ENCODE measurements around the gene FGA.

FGA gene

GRCh38 chr4:154610582-154610981, 20.0 kb upstream of the FGA start:
- DNase-seq (ENCODE audit: low read depth, low spot score), result no peak
- TF ChIP-seq CTCF (IDR thresholded peaks at IDR 0.05; ENCODE audit: low read depth, low read length), result no peak
- in situ Hi-C loops (cut with HindIII; ENCODE audit: low sequenced_read_pairs), result no loop called here
- no peak overlapping the region for H3K4me3 ChIP-seq (ENCODE audit: low read depth, low read length)

GRCh38 chr4:154609532-154609931, 19.0 kb upstream of the FGA start:
- no peak for TF ChIP-seq CTCF (IDR thresholded peaks at IDR 0.05; ENCODE audit: low read depth, low read length)
- no peak overlapping the region for H3K4me3 ChIP-seq (ENCODE audit: low read depth, low read length)
- DNase-seq (ENCODE audit: low read depth, low spot score), result no peak
- in situ Hi-C loops (cut with HindIII; ENCODE audit: low sequenced_read_pairs), result no loop called here

DNA sequence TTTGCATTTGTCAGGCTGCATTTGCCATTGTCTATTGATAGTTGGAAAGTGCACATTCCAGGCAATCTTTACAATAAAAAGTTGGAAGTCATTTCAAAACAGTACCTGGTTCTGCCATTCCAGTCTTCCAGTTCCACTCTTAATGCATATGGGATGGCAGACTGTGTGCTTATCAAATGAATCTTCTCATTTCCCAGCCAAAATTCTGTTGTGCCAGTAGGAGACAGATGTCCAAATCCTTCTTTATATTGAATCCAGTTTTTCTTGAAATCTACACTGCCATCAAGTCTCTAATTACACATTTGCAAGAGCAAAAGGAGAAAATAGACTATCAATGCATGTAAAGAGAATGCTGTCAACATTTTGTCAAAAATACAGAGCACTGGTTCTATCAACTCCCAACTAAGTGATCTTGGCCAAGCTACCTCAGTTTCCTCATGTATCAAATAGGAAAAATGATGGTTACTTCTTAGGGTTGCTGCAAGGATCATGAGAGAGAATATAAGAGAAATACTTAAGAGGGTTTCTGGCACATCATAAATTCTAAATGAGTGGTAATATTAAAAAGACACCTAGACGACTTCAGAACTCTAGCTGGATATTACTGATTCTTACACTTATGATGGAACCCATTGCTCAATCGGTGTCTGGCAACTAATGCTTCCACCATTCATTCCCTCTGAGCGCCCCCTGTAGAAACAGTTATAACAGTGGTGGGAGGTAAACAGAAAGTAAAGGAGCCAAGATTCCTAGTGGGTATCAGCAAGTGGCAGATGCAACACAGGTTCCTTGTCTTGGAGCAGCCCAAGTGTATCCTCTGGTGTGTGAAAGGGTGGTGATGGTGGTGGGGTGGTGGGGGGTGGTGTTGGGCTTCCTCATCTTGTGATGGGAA, 18.1 kb upstream of the FGA start:
- no peak for TF ChIP-seq CTCF (IDR thresholded peaks at IDR 0.05; ENCODE audit: low read depth, low read length)
- no peak overlapping the region for H3K4me3 ChIP-seq (ENCODE audit: low read depth, low read length)
- in situ Hi-C loops (cut with HindIII; ENCODE audit: low sequenced_read_pairs), result no loop called here
- no peak for DNase-seq (ENCODE audit: low read depth, low spot score)

DNA sequence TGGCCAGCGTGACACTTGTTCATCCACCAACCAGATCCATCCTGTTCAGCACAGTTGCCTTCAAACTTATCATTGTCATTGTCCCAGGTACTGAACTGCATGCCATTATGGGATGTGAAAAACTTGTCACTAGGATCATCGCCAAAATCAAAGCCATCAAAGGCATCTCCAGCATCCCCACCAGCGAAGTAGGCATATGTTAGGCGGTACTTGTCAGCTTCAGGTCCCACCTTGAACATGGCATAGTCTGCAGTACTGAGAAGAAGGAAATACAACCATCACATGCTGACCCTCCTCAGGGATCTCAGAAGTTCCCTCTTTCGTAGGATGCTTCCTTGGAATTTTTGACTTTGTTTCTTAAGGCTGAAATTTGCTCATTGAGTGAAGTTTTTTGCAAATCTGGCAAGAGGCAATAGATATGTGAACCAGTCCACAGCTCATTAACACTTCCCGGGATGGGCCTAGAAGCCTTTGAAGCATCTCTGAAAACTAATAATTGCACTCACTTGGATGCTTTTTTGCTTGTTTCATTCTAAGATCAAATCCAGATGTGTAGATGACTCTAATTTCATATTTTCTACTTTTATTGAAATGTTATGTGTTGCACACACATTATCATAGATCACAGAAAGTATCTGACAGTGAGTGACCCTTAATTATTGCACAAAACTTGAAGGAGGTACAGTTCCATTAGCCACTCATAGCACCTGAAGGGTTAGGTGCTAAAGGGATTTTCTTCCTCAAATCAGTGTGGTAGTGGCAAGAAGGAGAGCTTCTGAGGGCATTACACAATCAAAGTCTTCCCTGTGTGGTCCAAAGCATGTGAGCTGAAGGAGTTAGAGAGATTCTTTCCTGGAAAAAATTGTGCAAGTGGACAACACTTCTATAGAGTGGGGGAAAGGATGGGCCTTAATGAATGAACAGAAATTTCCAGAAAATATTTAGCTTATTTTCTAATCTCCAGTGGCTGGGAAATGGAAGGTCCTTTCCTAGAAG, 16.5 kb upstream of the FGA start:
- no peak overlapping the region for H3K4me3 ChIP-seq (ENCODE audit: low read depth, low read length)
- no peak for DNase-seq (ENCODE audit: low read depth, low spot score)
- no peak for TF ChIP-seq CTCF (IDR thresholded peaks at IDR 0.05; ENCODE audit: low read depth, low read length)
- in situ Hi-C loops (cut with HindIII; ENCODE audit: low sequenced_read_pairs), result no loop called here

DNA sequence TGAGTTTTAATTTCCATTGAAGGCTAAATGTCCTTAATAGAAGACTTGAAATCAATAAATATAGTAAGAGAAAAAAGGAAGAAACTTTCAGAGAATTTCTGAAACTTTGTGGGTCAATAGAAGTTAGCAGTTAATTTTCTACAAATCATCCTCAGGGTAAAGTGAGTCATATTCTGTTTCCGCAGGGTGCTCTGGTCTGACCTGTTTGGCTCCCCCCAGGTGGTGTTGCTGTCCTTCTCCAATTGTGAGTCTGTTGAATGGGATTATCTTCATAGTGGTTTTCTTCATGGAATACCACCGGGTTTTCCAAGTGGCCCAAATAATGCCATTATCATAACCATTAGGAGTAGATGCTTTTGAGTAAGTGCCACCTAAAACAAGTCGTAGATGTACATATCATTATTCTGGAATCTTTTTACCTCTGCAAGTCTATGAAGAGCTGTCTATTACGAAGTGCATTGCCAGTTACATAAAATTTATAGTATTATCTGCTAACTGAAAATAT, 14.2 kb upstream of the FGA start:
- DNase-seq (ENCODE audit: low read depth, low spot score), result no peak
- H3K4me3 ChIP-seq (ENCODE audit: low read depth, low read length), result no peak overlapping the region
- TF ChIP-seq CTCF (IDR thresholded peaks at IDR 0.05; ENCODE audit: low read depth, low read length), result no peak
- in situ Hi-C loops (cut with HindIII; ENCODE audit: low sequenced_read_pairs), result no loop called here
